ENCODE data around the gene ATG4B. TPM values are rescaled to one million over a fixed set of nuclear protein-coding genes. Genes with fewer than 3 reads are reported as not detected.

The ATG4B gene
- total and polyA plus RNA-seq, 2 of the 4 experiments (the other 2 are of a cell fraction), result 113 to 146 TPM

DNA sequence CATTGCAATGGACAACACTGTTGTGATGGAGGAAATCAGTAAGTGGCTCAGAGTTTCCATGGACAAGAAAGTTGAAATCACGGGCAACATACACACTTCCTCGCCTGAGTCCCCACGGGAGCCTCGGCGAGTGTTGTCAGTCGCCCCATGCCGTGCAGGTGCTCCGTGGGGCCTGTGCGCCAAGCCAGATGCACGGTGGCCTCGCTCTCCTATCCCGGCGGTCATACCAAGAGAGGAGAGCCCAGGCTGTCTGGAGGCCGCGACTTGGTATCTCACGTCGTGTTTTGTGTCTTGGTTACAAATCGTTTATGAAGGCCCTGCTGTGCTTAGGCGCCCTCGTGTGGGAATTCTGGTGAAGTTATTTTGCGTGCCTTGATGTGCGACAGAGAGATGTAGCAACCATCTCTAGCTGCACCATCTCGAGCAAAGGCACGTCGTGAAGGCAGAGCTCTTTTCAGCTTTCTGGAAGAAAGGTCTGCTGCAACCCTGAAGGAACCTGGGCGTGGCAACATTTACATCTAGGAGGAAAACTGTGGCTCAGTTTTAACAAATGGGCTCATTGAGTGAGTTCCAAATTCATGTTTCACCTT lies 21.8 kb downstream of the ATG4B start:
- Histone ChIP-seq H2BK120ac (ENCODE audit: low read depth, low read length) (no peak overlapping the region), H3K27me3 (ENCODE audit: control insufficient read depth, insufficient read depth, low read length) (no peaks in the 10 kb centered on the region), H4K20me1 (ENCODE audit: insufficient read depth, low read length) (no peaks in the 10 kb centered on the region; the same call in 1 of the 2 replicates), H3K79me1 (ENCODE audit: low read depth in 1 of 2, low read length in 2 of 2) (peaks cover 0 to 4% of the 10 kb centered on the region in 2 experiments; a peak in 2 of 4 replicates), H3K9me3 (ENCODE audit: control insufficient read depth, insufficient read depth, low read length) (no peaks in the 10 kb centered on the region), H4K5ac (ENCODE audit: low read depth, low read length) (no peak overlapping the region), H3K4me1 (ENCODE audit: control insufficient read depth, insufficient read depth, low read length) (no peaks in the 10 kb centered on the region), H3K4ac (ENCODE audit: low read depth, low read length) (no peak overlapping the region), H2BK5ac (ENCODE audit: low read depth, low read length, poor library complexity, severe bottlenecking) (no peak overlapping the region), H4K91ac (ENCODE audit: insufficient read depth, low read depth, low read length) (no peak overlapping the region), H3K9me1 (ENCODE audit: insufficient read depth, low read length) (no peaks in the 10 kb centered on the region), H3K27ac (ENCODE audit: insufficient read depth, low read length) (no peak overlapping the region), H2AK5ac (ENCODE audit: low read depth, low read length) (no peak overlapping the region), H2AFZ (replicated peaks; ENCODE audit: low read length, poor library complexity) (no peak overlapping the region), H3K18ac (ENCODE audit: low read depth, low read length) (no peak overlapping the region), H2AK9ac (replicated peaks; ENCODE audit: low read depth, low read length, poor library complexity) (no peak overlapping the region), H3K4me2 (ENCODE audit: low read depth, low read length) (no peak overlapping the region), H4K8ac (ENCODE audit: low read depth in 2 of 2, low read length in 2 of 2) (no peak overlapping the region), H3K14ac (replicated peaks; ENCODE audit: low read depth, low read length) (no peak overlapping the region), H3K36me3 (ENCODE audit: control insufficient read depth, insufficient read depth, low read length) (peaks cover 42% of the 10 kb centered on the region), H3K4me3 (ENCODE audit: insufficient read depth, low read depth, low read length) (no peak overlapping the region), H2BK15ac (ENCODE audit: low read depth, low read length) (no peak overlapping the region), H3K9ac (ENCODE audit: low read depth, low read length) (no peak overlapping the region), H3K56ac (ENCODE audit: extremely low read depth, insufficient read depth, low read length) (no peak overlapping the region), H3K23ac (ENCODE audit: low read depth, low read length) (no peak overlapping the region), H2BK20ac (ENCODE audit: low read depth, low read length) (no peak overlapping the region)
- no TSS peak for BruUV-seq (replicated peaks)
- 61% methylated on average over 18 of the region's 26 CpGs; no CpG with 5 or more reads in 1 of the 2 experiments for WGBS, 2 experiments (ENCODE audit: extremely low coverage in 2 of 2, insufficient read length in 1 of 2)
- TF ChIP-seq CEBPB (IDR thresholded peaks at IDR 0.05; ENCODE audit: low read depth, low read length) (peak; percentile 79), MAZ (IDR thresholded peaks at IDR 0.05; ENCODE audit: borderline replicate concordance, low read depth, low read length) (0 out of 2 replicates have a peak, but pooled peaks have one; percentile 12), POLR2A (IDR thresholded peaks at IDR 0.05; ENCODE audit: low read depth, low read length) (no peak), RCOR1 (IDR thresholded peaks at IDR 0.05; ENCODE audit: insufficient replicate concordance, low read length) (no peak), MXI1 (IDR thresholded peaks at IDR 0.05; ENCODE audit: borderline replicate concordance, low read depth, low read length) (peak; percentile 48; the same call in 1 of the 2 replicates), SMC3 (IDR thresholded peaks at IDR 0.05; ENCODE audit: low read depth, low read length) (peak; percentile 73), RAD21 (IDR thresholded peaks at IDR 0.05; ENCODE audit: low read length) (peak; percentile 88)
- TF ChIP-seq, protein P1, sequence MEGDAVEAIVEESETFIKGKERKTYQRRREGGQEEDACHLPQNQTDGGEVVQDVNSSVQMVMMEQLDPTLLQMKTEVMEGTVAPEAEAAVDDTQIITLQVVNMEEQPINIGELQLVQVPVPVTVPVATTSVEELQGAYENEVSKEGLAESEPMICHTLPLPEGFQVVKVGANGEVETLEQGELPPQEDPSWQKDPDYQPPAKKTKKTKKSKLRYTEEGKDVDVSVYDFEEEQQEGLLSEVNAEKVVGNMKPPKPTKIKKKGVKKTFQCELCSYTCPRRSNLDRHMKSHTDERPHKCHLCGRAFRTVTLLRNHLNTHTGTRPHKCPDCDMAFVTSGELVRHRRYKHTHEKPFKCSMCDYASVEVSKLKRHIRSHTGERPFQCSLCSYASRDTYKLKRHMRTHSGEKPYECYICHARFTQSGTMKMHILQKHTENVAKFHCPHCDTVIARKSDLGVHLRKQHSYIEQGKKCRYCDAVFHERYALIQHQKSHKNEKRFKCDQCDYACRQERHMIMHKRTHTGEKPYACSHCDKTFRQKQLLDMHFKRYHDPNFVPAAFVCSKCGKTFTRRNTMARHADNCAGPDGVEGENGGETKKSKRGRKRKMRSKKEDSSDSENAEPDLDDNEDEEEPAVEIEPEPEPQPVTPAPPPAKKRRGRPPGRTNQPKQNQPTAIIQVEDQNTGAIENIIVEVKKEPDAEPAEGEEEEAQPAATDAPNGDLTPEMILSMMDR (conservative IDR thresholded peaks at IDR 0.05; ENCODE audit: low read depth, low read length), result peak; percentile 77
- in situ Hi-C loops (cut with MboI; ENCODE audit: low sequenced_read_pairs), result loop anchor here (25.0 kb wide), 1 partner anchor 797 kb away; the partner anchor contains the start of gene AGXT
- CTCF ChIA-PET, result interaction anchor here (0.6 to 0.8 kb wide), 4 partner anchors 9 to 43 kb away, joined by 3 to 5 read pairs (median 4); no protein-coding TSS in a partner anchor
- dilution Hi-C loops (cut with HindIII; ENCODE audit: low sequenced_read_pairs, unreplicated experiment), result no loop called here
- peak; percentile 73 for DNase-seq
- ATAC-seq (ENCODE audit: low read depth), result peak; percentile 89
- intact Hi-C loops (cut with micrococcal nuclease), result loop anchor here (2.0 to 5.0 kb wide), 2 partner anchors 152 to 302 kb away; partner anchors contain the start of gene FARP2
- POLR2A ChIA-PET (ENCODE audit: unreplicated experiment), result no interaction called here
